NCI-H2081 (cell line): ENCODE data around the gene MUC7.
"Not testable (repeated sequence)": the region's sequence is repeated elsewhere in the genome, so short reads cannot be mapped to it uniquely, and the experiment has no call there.

Source experiments
- DNase-seq, 2 experiments: peaks; one replicate each; lab custom pipeline; 2025; lab: John Stamatoyannopoulos, UW

MUC7 gene

DNA sequence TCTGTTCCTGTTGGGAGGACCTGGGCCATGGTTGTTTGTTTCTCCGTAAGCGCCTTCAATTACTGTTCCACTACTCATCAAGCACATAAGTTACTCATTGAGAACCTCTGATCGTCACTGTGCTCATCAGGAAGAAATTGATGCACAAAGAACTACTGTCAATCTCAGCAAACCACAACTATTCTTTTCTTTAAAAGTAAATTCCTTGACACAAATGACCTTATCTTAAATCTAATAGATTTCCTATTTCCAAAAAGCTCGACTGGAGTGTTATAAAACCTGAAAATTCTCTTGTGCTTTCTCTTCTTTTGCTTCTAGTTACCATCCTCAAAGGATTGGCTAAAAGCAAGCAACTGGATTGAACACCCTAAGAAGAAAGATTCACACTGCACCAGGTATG is at the start of gene MUC7:
Gene MUC7, plus strand, starts transcription at position 301 of the 400 bp plus-strand sequence. CDS start 1,825 bp downstream, outside the sequence.
- DNase-seq: no peak

DNA sequence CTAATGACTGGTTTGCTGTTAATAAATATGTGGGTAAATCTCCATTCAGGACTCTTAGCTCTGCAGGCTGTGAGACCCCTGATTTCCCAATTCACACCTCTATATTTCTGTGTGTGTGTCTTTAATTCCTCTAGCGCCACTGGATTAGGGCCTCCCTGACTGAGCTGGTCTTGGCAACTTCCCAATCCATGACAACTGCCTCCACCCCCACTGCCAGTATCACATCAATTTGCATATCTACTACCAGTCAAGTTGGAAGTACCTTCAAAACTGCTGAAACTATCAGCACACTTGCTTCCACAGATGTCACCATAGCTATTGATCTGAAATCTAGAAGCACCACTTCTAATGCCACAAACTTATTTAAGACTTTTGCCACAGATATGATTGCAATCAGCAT is 46.7 kb upstream of the MUC7 start:
- DNase-seq: no peak

DNA sequence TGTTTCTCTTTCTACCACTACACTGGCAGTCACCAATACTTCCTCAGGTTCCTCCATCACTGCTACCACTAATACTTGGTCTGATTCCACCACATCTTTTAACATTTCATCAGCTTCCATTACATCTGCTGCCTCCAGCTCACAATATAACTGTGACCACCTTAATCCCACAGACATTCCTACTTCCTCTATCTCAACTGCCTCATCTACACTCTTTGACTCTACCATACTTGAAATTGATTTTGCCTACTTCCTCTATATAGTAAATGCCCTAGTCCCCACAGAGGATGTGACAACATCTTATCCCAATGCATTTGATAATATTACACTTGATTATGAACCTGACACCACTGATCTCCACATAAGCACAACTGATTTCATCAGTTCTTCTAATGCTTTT is 45.2 kb upstream of the MUC7 start:
- no peak for DNase-seq

DNA sequence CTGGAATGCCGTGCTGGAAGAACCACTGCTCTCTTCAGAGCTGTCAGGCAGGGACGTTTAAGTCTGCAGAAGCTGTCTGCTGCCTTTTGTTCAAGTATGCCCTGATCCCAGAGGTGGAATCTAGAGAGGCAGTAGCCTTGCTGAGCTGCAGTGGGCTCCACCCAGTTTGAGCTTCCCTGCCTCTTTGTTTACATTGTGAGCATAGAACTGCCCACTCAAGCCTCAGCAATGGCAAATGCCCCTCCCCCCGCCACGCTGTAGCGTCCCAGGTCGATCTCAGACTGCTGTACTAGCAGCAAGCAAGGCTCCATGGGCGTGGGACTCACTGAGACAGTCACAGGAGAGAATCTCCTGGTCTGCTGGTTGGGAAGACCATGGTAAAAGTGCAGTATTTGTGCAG is 34.8 kb upstream of the MUC7 start:
- DNase-seq: no peak

DNA sequence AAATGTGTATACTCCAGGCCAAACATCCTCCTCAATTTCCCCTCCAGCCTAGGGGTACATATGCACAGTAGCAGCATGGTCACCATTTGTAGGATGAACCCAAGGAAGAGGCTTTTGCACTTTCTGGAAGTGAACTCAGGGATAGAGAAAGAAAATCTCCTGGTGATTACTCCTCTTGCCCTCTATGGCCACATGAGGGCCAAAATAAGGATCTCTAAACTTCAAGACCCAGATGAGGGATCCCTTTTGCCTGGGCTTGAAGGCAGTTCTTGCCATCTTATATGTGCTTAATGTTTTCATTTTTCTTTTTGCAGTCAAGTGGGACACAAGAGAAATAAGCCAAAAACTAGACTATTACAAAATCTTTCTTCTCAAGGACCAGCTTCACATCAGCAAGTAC is 29.5 kb upstream of the MUC7 start:
- no peak for DNase-seq

DNA sequence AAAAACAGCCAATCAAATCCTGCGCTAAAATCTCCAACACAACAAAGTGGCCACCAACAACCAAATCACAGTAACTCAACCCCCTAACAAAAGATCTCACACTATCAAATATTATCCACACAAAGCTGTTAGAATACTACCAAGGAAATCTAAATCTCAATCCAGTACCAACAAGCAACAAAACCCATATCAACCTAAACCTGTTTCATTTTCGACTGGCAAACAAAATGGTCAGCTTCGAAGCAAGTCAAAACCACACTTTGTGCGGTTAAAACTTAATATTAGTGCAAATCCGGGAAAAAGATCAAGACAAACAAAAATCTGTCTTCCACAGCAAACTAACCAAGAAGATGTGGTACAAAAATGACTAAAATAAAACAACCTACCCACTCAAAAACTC is 28.7 kb upstream of the MUC7 start:
- DNase-seq: no peak

DNA sequence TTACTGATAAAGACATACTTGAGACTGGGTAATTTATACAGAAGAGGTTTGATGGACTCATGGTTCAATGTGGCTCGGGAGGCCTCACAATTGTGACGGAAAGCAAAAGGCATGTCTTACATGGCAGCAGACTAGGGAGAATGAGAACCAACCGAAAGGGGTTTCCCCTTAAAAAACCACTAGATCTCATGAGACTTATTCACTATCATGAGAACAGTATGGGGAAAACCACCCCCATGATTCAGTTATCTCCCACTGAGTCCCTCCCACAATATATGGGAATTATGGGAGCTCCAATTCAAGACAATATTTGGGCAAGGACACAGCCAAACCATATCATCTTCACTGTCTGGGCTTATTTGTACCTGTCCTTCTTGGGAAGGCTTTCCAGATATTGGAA is 22.8 kb upstream of the MUC7 start:
- DNase-seq: no peak

DNA sequence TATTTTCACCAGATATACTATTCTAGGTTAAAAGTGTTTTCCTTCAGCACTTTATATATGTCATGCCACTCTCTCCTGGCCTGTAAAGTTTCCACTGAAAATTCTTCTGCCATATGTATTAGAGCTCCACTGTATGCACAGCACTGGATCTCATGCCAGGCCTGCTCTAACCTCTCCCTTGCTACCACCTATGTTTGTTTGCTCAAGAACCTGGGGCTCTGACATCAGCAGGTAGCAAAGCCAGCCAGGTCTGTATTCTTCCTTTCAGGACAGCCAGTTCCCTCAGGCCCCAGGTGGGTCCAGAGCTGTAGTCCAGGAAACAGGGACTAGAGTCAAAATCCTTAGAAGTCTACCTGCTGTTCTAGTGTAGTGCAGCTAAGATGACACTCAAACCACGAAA is 19.1 kb upstream of the MUC7 start:
- no peak for DNase-seq

DNA sequence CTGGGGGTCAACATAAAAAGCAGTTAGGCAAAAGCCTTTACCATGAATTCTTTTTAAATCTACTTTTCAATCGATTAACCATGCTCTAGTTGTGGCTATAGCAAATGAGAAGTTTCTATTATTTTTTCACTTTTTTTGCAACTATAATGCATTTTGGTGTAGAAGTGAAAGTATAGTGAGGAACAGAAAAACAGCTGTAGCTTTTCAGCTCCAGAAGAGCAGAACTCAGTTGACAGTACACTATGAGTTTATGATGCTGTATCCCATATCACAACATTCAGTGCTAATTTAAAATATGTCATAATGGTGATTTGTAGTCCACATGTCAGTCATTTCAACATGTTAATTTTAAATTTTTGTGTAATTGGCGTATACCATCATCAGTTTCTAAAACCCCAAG is 8.7 kb upstream of the MUC7 start:
- no peak for DNase-seq

DNA sequence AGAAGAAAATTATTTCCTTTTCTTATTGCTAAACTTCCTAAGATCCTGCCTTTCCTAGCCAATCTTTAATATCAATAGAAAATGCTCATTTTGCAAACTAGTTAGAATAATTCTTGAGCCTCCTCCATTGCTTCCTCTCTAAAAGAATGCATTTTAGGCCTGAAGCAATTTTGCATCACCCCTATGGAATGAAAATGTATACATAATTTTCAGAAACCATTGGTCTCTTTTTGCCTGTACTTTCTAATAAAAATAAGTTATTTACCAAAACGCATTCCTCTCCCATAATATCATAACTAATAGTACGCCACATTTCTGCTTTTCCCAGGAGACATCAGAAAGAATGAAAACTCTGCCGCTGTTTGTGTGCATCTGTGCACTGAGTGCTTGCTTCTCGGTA is 1.7 kb downstream of the MUC7 start:
- DNase-seq: no peak

DNA sequence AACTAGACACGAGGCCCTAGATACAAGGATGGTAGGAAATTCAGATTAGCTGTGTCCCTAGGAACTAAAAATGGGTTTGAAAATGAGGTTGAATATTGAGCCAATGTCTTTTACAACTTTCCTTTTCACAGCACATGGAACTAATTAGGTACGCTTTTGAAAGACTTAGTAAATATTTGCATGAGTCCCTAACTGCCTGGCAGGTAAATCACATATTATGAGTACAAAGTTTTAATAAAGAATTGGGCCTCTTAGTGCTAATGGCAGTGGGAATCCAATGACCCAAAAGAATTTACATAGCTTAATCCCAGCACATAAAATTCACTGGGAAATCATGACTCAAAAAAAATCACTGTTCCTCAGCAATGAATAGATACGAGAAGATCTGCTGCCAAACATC is 16.8 kb downstream of the MUC7 start:
- peak in 1 of 2 experiments; percentile 32 for DNase-seq

DNA sequence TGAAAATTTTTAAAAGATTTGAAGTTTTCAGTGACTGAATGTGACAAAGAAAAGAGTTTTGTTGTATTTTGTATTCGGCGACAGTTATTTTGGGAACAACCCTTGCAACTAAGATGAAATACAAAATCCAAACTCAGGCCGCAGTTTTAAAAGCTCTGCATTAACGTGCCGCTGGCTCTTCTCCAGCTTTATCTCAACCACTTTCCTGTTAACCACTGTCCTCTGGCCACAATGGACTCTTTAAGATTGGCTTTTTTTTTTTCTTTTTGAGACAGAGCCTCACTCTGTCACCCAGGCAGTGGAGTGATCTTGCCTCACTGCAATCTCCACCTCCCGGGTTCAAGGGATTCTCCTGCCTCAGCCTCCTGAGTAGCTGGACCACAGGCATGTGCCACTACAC is 24.2 kb downstream of the MUC7 start:
- DNase-seq: no peak

DNA sequence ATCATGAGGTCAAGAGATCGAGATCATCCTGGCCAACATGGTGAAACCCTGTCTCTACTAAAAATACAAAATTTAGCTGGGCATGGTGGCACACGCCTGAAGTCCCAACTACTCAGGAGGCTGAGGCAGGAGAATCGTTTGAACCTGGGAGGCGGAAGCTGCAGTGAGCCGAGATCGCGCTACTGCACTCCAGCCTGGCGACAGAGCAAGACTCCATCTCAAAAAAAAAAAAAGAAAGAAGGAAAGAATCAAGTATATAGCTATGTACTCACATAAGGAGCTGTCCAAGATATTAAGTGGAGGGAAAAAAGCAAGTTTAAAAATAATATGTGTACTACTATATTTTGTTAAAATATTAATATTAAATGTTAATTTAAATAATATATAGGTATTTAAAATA is 29.8 kb downstream of the MUC7 start:
- DNase-seq: not testable (repeated sequence)

DNA sequence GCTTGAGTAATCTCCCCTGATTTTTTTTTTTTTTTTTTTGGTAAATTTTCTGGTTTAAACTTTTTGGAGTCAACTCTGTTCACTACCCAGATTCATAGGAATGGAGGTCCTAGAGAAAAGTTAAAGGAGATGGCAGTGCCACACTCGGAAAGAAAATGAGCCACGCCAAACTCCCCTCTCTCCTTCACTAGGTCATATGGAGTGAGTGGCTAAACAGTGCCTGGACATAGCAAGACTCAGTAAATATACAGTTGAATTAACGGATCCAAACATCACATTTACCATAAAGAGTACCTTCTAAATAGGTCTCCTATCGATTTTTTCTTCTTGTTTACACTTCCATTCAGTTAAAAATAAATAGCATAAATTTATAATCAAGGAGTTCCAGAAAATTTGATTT is 32.7 kb downstream of the MUC7 start:
- no peak for DNase-seq

DNA sequence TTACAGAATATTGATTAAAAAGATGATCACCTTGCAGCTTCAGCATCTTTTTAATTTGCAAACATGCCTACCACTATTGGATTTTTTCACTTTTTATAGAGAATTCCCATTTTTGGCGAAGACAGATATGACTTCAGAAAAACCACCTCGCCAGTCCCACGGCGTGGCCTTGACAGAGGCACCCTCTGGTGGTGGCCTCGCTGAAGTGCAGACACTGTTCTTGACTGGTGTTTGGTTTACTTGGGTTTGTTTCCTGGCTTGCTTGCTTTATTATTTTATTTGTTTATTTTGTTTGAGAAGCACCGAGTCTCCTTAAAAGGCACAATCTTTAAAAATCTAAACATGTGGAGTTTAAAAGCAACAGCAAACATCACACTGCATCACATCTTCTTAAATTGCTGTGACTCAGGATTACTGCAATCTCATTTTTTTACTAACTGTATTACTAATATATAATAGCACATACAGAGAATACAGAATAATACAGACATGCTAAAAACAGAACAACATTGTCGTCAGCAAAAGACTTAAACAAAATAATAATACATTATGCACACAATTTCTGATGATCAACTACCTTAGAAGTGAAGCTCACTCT is 33.3 kb downstream of the MUC7 start:
- peak; percentile 31 to 55 for DNase-seq

DNA sequence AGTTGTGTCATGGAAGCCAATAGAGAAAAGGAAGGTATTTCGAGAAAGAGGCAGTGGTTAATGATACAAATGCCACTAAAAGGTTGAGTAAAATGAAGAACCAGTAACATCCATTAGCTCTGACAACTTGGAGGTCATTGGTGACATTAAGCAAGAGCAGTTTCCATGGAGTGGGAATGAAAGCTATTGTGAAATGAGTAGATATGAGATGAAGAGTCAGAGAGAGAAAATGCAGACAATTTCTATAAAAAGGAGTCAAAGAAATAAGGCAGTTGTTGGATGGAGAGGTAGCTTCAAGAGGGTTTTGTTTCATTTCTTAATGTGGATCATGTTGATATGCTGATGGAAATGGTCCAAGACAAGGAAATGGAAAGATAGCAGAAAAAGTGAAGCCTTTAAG is 36.8 kb downstream of the MUC7 start:
- DNase-seq: no peak

DNA sequence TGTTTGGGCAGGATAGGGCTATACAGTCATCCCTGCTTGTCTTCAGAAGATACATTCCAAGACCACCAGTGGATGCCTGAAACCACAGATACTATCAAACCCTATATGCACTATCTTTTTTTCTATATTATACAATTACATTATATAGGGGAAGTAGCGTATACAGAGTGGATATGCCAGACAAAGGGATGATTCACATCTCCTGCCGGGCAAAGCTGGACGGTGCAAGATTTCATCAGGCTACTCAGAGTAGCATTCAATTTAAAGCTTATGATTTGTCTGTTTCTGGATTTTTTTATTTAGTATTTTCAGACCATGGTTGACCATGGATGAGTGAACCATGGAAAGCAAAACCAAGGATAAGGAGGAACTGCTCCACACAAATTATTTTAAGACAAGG is 39.4 kb downstream of the MUC7 start:
- no peak for DNase-seq

DNA sequence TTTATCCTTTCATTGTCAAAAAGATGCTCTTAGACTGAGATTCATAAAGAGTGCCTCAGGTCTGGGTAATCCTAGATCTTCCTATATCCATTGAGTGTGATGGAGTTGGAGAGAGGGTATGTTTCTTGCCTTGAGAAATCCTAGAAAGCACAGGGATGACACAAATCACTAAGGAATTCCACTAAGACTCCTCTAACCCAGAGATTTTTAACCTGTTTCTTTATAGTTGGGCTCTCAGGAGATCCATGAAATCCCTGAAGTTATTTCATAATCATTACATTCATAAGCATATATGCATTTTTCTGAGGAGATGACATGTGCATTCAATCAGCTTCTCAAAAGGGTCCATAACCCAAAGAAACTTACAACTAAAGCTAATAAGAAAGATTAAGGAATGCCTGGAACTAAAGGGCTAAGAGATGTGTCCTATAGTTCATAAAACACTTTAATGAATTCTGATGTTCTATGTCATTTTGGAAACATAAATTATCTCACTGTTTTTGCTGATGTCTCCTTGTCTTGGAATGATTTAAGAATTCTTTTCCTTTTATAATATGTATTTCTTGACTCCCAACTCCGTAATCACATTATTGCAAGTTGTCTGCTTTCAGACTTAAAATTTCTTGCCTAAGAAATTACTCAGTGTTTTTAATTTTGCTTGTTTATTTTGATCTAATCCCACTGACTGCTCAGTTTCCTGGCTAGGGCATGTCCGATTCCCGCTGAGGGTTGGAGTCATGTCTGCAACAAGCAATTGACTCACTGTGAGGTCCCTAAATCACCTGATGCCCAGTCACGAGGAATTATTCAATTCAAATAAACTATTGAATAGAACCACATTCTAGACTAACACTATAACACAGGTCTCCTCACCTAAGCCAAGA is 43.6 kb downstream of the MUC7 start:
- no peak for DNase-seq

DNA sequence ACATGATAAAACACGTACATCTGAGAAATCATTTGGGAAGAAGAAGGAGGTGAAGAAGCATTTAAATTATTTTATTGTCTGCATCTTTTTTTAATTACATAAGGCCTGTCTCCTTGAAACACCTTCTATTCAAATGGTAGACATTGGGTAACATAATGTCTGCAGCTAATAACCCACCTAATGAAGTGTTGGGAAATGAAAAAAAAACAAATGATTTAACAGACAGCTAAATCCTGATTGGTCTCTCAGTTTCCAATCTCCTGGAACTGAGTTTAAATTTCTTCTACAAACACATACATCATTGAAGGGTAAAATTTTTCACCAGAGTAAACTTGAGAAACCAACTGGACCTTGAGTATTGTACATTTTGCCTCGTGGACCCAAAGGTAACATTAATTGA is 46.3 kb downstream of the MUC7 start, which contains the start of gene AMTN:
Gene AMTN, plus strand, starts transcription at position 301 of the 400 bp plus-strand sequence. CDS start 209 bp downstream, outside the sequence.
- no peak for DNase-seq

DNA sequence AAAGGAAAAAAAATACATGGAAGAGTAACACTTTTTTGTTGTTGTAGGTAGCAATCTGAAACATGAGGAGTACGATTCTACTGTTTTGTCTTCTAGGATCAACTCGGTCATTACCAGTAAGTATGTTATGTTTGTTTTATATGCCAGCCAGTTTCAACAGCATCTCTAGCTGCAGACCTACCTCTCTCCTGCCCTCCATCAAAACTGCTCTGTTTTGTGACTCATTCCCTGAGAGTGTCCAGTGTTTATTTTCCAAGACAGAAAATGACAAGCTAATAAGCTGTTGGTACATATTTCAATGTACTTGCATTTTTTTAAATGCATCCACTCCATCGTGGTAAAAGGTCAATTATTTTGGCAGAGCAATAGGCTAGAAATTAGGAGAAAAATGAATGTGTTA is 46.7 kb downstream of the MUC7 start:
- DNase-seq: no peak

DNA sequence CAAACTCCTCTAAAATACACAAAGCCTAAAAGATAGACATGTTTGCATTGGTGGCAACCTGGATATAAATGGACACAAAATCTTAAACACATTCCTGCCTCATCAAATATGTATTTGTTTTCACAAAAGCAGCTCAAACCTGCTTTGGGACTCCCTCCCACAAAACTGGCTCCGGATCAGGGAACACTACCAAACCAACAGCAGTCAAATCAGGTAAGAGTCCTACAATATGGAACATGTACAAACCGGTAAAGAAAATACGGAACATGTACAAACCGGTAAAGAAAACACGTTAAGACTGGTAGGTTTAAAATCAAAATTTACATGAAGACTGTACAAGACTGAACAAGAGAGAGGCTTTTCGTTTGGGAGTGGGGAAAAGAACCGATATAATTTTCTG is 50.6 kb downstream of the MUC7 start:
- no peak for DNase-seq

DNA sequence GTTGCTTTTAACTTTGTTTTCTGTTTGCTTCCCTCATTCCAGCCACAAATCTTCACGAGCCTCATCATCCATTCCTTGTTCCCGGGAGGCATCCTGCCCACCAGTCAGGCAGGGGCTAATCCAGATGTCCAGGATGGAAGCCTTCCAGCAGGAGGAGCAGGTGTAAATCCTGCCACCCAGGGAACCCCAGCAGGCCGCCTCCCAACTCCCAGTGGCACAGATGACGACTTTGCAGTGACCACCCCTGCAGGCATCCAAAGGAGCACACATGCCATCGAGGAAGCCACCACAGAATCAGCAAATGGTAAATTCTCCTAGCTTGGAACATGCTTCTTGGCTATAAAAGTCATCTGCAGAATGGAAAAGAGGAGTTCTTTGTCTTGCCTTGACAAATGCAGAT is 59.0 kb downstream of the MUC7 start:
- no peak for DNase-seq

DNA sequence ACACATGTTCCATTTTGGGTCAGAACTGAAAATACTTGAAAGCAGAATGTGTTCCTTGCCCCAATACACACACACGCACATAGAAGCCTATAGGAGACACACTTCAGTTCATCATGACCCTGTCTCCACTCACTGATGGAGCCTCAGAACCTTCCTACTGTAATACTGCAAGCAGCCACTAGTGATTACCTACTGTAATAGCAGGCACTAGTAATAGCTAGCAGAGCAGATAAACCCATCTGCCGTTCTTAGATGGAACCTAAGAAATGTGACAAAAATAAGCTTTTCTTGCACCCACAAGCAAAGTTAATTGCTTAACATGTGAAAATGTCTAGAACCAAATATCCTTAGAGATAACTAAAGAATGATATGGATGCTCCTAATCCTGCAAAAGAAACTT is 60.0 kb downstream of the MUC7 start:
- DNase-seq: no peak
